ENCODE results near the gene MAPKBP1.

- TF ChIP-seq CTCF (IDR thresholded peaks at IDR 0.05), result no peak
- TF ChIP-seq POLR2A (IDR thresholded peaks at IDR 0.05), result no peak
These were observed 49.9 kb downstream of the MAPKBP1 start for GRCh38 chr15:41824062-41824745.

All from right lobe of liver (tissue), 4 donors.